SK-N-MC (cell line): ENCODE measurements around the gene REP15.

Experiments
- EZH2 ChIP-seq: fragments of 200-600 bp; sonication (generic); IDR thresholded peaks from one replicate; pipeline ENCODE4 v1.6.1; 2017; ENCODE audit warnings: antibody characterized with exemption
- FOXP2 ChIP-seq: optimal IDR thresholded peaks from 2 replicates; pipeline ENCODE3; 2011; ENCODE audit warnings: mild to moderate bottlenecking, moderate library complexity; ENCODE audit not compliant: insufficient read depth; ENCODE audit errors: extremely low read length, control extremely low read depth
- POLR2AphosphoS5 ChIP-seq: IDR thresholded peaks from 2 replicates; pipeline ENCODE4 v1.6.1; 2012; ENCODE audit warnings: mild to moderate bottlenecking, low read depth, low read length, borderline replicate concordance

DNA sequence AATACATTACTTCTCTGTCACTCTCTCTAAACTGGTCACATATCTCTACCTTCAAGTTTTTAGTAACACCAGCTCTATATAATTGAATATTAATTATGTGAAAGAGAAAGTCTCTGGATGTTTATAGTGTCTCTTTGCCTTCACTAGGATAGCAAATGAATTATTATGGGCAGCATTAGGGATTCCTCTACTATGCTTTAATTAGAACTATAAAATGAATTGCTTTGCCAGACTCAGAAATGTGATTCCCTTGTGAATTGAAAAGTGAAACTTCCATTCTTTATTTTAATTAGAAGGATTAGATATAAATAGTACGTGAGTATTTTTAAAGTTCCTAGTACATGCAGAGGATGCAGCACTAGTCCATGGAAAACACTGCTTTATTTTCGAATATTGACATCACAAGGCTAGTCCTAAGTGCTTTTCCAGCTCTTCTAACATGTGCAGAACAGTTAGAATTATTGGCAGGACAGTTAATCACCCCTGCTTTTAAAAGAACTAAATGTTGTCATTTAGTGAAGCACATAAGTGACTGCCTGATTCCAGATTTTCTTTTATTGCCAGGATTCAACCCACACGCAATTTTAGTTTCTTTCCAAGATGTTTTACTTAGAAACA lies 23.0 kb upstream of the REP15 start:
- TF ChIP-seq POLR2AphosphoS5 (no peak), EZH2 (no peak), FOXP2 (no peak)
